Stimulated activated naive CD4-positive, alpha-beta T cell (primary cell): ENCODE measurements around the gene FILIP1L.

Experiments
- DNase-seq, 6 experiments: peaks; one replicate each; lab custom pipeline; 2025; lab: John Stamatoyannopoulos, UW

The FILIP1L gene

DNA sequence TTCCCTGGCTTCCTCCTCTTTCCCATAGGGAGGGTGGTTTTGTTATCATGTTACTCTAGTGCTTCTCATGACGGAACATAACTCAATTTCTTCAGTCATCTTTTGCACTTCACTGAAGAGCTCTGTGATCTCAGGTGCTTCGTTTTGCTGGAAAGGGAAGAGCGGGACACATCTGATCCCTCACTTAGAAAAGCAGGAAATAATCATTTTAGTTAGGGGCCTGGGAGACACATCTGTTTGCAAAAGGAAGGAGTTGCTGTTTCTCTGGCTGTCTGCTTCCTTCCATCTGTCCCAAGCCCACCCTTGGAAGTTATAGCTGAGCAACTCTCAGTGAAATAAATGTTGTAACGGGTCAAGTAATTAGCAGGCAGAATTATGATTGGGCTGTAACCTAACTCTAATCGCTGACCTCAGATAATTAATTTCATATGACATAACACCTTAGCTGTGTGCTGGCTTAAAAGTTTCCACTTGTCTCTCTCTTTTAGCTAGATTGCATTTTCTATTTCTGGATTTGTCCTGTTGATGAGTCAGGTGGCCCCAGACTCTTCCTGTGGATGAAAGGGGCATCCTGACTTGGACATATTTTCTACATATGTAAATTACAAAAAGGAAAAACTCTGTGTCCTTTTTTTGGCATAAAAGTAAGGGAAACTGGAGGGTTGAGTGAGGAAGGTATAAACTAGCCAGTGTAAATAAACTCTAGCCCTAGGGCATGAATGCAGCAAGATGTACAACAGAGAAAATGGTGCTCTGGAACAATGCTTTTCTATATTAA is 11.0 kb upstream of the FILIP1L start:
- DNase-seq, result no peak

- no peak for DNase-seq
Measured at GRCh38 chr3:100124201-100124761, 10.0 kb upstream of the FILIP1L start.

DNA sequence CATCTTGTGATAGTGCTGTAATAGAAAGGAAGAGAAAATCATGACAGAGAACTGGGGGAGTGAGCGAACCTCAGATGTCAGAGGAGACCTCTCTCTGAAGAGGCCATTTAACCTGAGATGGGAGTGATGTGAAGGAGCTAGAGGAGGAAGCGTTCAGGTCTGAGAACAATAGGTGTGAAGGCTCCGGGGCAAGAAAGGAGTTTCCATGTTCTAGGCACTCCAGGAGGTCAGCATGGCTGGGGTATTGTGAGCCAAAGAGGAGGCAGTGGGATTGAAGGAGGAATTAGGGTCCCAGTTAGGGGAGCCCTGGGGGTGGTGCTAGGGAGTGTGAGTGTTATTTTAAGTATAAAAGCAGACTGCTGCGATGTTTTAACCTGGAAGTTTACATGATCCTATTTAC is 8.8 kb upstream of the FILIP1L start:
- no peak for DNase-seq

DNA sequence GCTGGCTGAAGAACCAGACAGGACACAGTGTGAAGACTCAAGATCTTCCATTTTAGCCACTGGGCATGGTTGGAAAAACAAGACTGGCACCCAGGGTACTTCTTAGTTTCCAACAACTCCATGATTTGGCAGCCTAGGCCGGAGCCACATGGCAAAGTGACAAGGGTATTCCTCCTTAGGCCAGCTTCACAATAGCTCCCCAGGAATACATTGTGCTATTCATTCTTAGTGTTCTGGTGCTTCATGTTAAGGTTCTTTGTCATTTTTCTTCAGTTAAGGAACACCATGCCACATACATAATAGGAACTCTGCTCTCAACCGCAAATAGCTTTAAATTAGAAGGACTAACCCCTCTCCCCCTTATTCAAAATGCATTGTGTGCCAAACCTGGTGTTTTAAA is 8.0 kb upstream of the FILIP1L start:
- no peak for DNase-seq

DNA sequence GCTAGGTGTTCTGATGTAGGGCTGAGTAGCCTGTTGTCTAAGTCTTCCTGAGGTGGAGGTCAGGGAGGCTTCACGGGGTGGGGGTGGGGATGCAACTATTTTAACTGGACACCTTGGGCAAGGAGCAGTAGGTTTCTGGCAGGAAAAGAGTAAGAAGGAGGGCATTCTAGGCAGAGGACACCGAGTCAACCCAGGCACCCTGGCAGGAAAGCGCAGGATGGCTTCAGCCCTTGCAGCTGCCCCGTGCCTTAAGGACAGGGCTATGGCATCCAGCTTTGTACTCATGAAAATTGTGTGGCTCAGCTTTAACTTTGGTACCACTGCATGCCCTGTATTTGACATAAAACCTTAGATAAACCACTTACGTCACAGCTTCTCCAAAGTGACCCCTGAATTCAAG is 6.4 kb upstream of the FILIP1L start:
- DNase-seq, result no peak

- no peak for DNase-seq
Measured at GRCh38 chr3:100120012-100120411, 5.7 kb upstream of the FILIP1L start.

GRCh38 chr3:100117093-100117492 is 2.8 kb upstream of the FILIP1L start:
- no peak for DNase-seq

- DNase-seq, result no peak
Measured at GRCh38 chr3:100113723-100114412, 433 bp downstream of the FILIP1L start.

- no peak for DNase-seq
Measured at GRCh38 chr3:100111728-100112127, 2.6 kb downstream of the FILIP1L start.

DNA sequence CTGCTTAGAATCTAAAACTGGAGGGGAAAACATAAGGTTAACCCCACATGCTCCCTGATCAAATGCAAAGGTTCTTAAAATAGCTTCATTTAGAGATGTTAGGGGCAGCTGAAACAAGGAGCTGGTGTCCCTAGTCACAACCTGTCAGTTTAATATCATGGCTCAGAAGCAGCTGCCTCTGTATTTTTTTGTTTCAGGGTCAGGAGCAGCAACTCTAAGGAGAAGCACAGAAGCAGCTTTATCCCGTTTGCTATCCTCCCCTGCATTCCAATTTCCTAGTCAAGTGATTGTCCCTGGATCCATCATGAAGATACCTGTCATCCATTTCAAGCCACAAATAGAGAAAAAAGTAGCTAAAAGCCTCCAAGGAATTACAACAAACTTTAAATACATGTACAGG is 4.1 kb downstream of the FILIP1L start:
- DNase-seq, result no peak

DNA sequence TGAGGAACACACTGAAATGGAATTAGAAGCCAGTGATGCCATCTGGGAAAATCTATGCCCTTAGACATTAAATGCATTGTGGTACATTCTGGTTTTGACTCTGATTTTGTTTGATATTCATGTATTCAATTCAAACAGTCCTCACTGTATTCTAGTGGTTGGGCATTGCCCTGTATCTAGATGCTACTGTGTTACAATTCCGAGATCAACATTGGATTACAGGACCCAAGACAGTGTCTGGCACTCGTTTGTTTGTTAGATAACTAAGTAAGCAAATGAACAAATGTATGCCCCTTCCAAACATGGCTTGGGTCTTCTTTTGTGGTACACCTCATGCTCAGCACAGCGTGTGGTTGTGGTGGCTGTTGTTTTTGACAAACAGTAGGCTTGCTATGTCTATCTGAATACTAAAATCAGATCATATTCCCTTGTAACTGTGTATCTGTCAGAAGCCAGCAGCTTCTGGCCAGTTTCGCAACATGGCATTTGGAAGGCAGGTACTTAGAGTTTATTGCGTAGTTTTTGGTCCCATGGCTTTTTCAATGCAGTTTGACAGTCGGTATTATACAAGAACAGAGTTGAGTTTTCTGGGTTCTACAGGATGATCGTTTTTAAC is 5.7 kb downstream of the FILIP1L start:
- no peak for DNase-seq

DNA sequence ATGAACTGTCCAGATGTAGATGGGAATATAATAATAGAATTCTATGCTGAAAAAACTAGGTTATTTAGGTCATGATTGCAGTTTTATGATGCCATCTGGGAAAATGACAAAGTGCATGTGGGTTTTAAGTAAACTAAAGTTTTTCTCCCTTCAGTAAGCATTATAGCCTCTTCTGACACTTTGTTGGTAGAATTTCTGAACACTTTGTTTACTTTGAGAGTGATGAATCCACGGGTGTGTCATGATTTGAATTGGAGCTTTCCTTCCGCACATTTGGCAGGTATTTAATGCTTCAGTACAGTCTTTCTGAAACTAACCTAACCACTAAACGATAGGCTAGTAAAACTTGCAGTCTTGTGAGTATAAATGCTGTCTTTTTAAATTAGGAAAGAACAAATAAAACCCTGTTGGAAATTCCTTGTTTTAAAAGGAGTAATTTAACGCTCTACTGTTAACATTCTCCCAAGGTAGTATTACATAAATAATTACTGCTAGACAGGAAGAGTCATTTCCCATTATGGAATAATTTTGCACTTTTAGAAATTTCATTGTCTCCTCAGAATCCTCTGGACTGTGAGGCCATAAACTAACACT is 7.0 kb downstream of the FILIP1L start:
- no peak for DNase-seq

DNA sequence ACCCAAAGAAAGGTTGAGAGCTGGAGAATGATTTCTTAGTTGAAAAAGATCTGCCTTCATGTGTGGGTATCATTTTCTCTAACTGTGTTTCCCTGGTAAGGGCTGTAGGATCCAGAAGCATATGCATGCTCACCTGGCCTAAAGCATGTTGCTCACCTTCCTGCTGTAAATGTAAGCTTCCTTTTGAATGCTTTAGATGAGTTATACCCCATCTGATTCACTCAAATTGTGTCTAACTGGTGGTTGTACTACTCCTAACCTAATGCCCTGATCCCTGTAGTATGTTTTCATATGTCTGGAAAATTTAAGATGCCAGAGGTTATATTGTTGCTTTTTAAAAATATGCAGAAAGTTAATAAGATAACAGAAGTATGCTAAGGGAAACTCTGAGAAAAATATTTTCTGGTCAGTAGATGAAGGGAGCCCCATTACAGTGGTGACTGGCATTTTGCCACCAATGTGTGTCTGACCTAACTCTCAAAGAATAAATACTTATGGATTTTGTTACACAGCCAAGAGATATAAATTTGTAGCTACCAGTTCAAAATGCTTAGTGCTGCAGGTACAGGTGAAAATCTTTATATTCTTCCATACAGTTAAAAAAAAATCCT is 7.7 kb downstream of the FILIP1L start:
- no peak for DNase-seq

DNA sequence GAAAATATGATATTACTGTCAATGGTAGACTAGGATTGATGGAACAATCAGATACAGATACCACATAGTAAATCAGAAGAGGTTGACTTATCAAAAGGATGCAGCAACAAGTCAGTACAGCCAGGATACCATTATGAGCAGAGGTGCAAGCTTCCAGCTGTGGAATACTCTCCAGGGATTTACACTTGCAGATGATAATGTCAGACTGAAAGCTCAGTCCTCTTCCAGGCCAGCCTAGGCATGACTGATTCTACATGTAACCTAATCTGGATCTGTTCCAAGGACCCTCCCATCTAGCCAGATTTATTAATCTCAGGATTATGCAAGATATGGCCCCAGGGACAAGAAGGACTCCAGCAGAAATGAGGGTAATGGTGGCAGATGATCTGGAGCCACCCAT is 8.2 kb downstream of the FILIP1L start:
- DNase-seq, result no peak

GRCh38 chr3:100105501-100105900 is 8.8 kb downstream of the FILIP1L start:
- no peak for DNase-seq

- no peak for DNase-seq
Measured at GRCh38 chr3:100104817-100105413, 9.4 kb downstream of the FILIP1L start.

- DNase-seq, result no peak
Measured at GRCh38 chr3:100104442-100104798, 9.9 kb downstream of the FILIP1L start.

DNA sequence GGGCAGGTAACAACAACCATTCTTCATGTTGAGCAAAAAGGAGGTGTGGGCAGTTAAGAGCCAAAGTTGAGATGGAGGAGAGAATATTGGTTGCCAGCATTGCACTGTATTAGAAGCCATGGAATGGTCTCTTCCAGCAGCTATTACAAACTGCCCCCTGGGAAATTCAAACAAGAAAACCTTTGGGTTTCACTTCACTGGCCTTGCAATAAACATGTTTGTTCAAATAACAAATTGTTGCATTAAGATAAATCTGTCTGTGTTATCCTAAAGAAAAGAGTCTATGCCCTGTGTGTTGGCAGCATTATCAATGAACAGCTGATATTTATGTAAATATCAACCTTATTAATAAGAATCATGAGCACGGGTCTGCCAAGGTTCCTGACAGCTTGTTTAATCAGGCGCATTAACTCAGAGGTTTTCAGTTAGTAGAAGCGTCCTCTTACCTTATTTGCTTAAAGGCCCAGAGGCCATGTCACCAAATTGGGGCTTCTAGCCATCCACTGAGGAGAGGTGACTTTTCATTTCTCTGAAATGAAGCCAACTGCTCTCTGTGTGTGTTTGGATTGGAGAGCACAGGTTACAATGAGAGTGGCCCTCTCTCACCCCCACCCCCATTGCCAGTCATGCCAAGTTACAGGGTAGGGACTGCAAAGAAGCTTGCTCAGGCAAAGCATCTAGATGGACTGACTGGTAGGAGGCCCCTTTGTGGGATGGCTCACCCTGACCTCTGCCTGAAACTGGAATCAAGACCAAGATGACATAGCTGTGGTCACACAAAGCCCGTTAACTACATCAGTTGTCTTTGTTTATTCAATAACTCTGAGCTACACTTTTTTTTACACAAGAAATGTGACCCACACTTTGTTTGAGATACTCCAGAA is 10.5 kb downstream of the FILIP1L start:
- no peak for DNase-seq

DNA sequence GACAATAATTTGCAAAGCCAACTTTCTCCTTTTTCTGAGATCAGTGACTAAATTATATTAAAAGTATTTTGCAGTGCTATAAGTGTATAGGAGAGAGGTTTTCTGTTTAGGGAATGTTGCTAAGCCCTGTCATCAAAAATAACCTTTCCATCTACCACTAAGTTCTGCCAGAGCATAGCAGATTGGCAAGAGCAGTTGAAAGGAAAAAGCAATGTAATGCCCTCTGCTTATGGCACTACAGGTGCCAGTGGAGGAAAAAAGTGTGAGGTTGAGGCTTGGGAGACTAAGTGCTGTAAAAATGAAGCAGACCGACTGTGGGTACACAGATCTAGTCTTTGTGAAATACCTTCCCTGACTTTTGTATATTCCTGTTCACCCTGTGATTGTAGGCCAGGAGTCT is 11.5 kb downstream of the FILIP1L start:
- no peak for DNase-seq

GRCh38 chr3:100100425-100100824 is 13.9 kb downstream of the FILIP1L start:
- no peak for DNase-seq

GRCh38 chr3:100099621-100100020 is 14.7 kb downstream of the FILIP1L start:
- no peak for DNase-seq
